Testis (tissue), 2 donors: Measurements from ENCODE around the gene ADGRD1.

Experiments used
- CTCF ChIP-seq, 3 experiments: fragments of 450-650 bp in 2 of 3; fragments of 200-600 bp in 1 of 3; sonication (generic) in 1 of 3; IDR thresholded peaks; one replicate each; pipeline ENCODE4 v1.5.1; 2016 to 2019; ENCODE audit warnings: antibody characterized with exemption in 3 of 3, mild to moderate bottlenecking in 2 of 3, moderate library complexity in 1 of 3
- POLR2A ChIP-seq: fragments of 450-650 bp; IDR thresholded peaks from one replicate; pipeline ENCODE4 v1.6.1; 2017; ENCODE audit warnings: antibody characterized with exemption, mild to moderate bottlenecking, moderate library complexity

- TF ChIP-seq CTCF (IDR thresholded peaks at IDR 0.05) (no peak), POLR2A (no peak)
These were observed 112.6 kb downstream of the ADGRD1 start for GRCh38 chr12:131066207-131066885.
